Testis (tissue), 2 donors: ENCODE data around the gene TUBAL3.

Experiments used
- CTCF ChIP-seq, 3 experiments: fragments of 450-650 bp in 2 of 3; fragments of 200-600 bp in 1 of 3; sonication (generic) in 1 of 3; IDR thresholded peaks; one replicate each; pipeline ENCODE4 v1.5.1; 2016 to 2019; ENCODE audit warnings: antibody characterized with exemption in 3 of 3, mild to moderate bottlenecking in 2 of 3, moderate library complexity in 1 of 3
- POLR2A ChIP-seq: fragments of 450-650 bp; IDR thresholded peaks from one replicate; pipeline ENCODE4 v1.6.1; 2017; ENCODE audit warnings: antibody characterized with exemption, mild to moderate bottlenecking, moderate library complexity

- TF ChIP-seq CTCF (IDR thresholded peaks at IDR 0.05) = no peak
- TF ChIP-seq POLR2A = no peak
Measured at GRCh38 chr10:5369362-5370158, 35.1 kb downstream of the TUBAL3 start.
